Fibroblast of skin of right quadriceps (primary cell): ENCODE measurements around the gene OR2T27.
"Not testable (repeated sequence)": the region's sequence is repeated elsewhere in the genome, so short reads cannot be mapped to it uniquely, and the experiment has no call there.

ENCODE experiments used
- DNase-seq: peaks from one replicate; pipeline ENCODE4 v3.0.0-alpha.2; 2013

Gene OR2T27, protein sequence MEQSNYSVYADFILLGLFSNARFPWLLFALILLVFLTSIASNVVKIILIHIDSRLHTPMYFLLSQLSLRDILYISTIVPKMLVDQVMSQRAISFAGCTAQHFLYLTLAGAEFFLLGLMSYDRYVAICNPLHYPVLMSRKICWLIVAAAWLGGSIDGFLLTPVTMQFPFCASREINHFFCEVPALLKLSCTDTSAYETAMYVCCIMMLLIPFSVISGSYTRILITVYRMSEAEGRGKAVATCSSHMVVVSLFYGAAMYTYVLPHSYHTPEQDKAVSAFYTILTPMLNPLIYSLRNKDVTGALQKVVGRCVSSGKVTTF

DNA sequence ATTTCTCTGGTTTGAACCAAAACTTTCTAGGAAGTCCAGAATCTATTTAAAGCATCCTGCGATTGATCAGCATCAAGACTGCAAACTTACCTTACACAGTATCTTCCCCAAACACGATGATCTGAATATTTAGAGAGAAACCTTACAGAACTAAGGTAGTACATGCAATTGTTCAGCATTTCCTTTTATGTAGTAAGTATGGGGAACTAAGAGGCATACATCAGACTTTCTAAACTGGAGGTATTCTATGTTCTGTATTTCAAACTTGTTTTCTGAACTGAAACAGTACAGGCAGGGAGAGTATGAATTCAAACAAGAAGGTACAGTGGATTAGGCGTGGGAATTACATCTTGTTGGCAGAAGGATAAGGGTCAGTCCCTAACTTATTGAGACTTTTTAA lies at the start of gene OR2T27:
Gene OR2T27 (minus strand): TSS at position 175 of the 400 bp plus-strand sequence. CDS start 4,644 bp downstream, outside the sequence.
- not testable (repeated sequence) for DNase-seq

DNA sequence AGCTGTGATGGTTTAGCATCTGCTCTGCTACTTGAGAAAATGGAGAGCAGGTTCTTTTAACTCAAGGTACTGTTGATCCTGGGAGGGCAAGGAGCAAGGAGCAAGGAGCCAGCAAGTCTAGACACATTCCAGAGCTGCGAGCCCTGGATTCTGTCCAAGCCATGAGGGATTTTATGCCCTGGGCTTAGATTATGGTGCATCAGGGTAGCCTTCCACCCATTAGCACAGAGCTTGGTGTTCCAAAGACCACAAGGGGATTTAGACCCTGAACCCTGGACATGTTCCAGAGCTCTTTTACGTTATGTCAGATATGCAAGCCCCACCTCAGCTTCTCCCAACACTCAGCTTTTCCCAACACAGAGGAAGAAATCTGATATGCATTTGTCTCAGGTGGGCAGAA lies 49.3 kb upstream of the OR2T27 start:
- DNase-seq = no peak

DNA sequence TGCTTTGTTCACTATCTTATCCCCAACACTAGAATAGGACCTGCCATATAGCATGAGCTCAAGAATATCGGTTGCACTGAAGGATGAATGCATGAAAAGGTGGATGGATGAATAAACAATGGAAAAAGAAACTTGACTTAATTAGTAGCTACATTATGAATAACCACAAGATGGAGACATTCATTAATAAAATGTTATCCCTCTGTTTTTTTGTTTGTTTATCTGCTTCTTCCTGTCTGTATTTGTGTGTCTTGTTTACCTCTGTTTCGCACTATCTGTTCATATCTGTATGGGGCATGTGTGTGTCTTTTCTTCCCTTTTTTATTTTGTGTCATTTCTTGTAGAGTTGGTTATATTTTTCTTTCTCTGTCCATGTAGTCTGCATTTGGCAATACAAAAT lies 48.3 kb upstream of the OR2T27 start:
- DNase-seq = no peak

- no peak for DNase-seq
These were observed 47.4 kb upstream of the OR2T27 start, which contains the start of gene OR14I1 for GRCh38 chr1:248702714-248703113. TSS of gene OR14I1 (minus strand) at chr1:248702766.

DNA sequence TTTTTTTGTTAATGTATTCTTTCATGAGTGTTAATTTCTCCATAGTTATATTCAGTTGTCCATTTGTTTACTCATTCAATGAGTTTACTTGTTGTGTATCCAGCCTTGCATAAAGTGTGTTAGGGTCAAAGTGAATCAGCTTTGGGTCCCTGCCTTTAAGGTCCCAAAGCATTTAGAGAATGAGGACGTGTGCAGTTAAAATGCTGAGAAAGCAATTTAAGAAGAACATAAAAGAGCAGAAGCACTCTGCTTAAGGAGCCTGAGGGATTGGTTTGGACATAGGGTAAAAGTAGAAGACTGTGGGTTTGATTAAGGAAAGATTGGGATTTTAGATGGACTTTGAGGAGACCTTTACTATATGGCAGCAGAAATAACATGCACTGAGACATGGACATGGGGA lies 43.8 kb upstream of the OR2T27 start:
- DNase-seq = no peak

DNA sequence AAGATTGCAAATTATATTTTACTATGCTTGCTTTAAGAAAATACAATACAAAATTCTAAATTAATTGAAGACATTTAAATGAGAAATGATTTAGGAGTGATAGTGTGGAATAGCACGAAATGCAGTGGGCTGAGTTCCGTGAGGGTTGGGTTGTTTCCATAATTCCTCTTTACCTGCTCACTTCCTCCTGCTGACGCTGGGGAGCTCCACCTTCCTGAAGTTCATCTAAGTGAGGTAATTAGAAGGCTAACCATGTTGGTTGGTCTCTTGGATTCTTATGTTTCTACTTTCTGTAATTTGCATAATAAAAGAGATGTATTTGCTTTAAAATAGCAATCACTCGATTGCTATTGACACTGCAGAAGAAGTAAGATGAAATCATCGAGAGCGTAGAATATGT lies 42.6 kb upstream of the OR2T27 start:
- DNase-seq = no peak

- no peak for DNase-seq
These were observed 41.4 kb upstream of the OR2T27 start for GRCh38 chr1:248696774-248697173.

GRCh38 chr1:248696261-248696660 lies 40.9 kb upstream of the OR2T27 start:
- no peak for DNase-seq

GRCh38 chr1:248695451-248696132 lies 40.3 kb upstream of the OR2T27 start:
- DNase-seq = no peak

DNA sequence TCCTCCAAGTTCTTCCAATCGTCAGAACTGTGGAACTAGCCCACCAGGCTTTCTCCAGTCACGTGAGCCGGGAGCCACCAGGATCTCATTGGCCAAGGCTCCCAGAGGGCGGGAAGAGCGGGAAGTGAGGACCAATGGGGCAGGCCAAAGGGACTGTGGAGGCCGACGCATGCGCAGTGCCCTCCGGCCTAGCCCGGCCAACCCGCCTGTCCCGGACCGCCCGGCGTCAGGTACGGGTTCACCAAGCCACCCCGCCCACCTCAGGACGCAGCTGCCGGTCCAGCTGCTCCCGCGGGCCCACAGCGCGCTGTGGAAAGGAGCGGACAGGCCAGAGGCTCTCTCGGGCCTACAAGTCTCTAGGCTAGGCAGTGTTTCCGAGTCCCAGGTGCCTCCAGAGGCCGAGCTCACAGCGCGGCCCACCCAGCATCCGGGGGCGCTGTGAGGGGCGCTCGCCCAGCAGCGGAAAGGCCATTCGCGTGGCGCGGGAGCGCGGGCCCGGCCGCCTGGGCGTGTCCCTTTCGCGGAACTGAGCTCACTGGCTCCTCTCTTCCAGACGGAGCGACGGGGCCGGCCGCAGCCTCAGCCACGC lies 36.3 kb upstream of the OR2T27 start:
- no peak for DNase-seq

GRCh38 chr1:248688527-248689298 lies 33.4 kb upstream of the OR2T27 start:
- no peak for DNase-seq

DNA sequence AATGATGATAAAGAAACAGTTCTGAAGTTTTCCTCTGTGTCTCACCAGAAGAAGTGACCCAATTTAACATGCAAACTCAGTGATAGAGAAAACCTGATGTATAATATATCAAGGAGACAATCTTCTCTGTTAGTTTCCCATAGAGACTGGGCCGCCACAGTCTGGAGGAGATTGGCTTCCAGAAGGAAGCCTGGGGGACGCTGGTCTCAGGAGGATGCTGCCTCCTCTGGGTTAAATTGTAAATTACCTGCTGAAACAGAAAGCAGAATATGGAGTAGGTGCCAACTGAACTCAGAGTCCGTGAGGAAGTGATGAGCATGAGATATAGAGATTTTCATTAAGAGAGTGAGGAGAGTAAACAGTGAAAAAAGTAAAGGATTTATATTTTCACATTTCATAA lies 31.5 kb upstream of the OR2T27 start:
- no peak for DNase-seq

DNA sequence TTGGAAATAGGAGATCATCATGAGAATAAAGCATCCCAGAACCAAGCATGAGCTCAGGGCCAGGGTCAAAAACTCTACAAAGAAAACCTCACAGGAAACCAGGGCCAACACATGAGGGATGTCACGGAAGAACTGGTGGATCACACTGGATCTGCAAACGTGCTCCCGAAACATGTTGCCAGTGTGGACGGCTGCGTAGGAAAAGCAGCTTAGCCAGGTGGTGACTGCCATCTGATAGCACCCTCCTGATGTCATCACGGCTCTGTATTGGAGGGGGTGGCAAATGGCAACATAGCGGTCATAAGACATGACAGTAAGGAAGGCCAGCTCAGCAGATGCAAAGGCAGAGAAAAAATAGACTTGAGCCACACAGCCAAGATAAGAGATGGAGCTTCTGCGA lies 26.3 kb upstream of the OR2T27 start:
- DNase-seq = no peak

- DNase-seq = no peak
These were observed 14.7 kb upstream of the OR2T27 start for GRCh38 chr1:248670003-248670402.

DNA sequence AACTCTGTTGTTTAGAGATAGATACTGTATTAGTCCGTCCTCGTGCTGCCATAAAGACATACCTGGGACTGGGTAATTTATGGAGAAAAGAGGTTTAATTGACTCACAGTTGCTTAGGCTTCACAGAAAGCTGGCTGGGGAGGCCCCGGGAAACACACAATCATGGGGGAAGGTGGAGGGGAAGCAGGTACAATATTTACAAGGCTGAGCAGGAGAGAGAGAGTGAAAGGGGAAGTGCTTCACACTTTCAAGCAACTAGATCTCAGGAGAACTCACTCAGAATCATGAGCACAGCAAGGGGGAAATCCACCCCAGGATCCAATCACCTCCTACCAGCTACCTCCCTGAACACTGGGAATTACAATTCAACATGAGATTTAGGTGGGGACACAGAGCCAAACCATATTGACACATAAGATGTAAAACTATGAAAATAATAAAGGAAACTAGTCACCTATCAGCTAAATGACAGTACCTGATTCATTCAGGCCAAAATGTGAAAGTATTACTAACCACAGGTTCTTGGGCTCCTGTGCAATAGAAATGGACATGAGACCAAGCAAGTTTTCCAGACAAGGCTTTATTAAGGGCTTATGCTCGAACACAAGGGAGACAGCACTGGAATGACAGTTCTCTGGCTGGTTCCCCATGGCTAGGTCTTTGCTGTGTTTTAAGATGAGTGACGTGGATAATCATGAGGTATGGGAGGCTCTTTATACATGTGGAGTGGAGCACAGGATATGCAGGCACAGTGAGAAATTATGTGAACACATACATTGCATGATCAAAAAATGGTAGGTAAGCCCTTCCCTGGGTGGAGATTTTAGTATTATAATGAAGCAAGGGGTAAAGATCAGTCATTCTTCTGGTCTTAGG lies 8.4 kb upstream of the OR2T27 start:
- not testable (repeated sequence) for DNase-seq

DNA sequence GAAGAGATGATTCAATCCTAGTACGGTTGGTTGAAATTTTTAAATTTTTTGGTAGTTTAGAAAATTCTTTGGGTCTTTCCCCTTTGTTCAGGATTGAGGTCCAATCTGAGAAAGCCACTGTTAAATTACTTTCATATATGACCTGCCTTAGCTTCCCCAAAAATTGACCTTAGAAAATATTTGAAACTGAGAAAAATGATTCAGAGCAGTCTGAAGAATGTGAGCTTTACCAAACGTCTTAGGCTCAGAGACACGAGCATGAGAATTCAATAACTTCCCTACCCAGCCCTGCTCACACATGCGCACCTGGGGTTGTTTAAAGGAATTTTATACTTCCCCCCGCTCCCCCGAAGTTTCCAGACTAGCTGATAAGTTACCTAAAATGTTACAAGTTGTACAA lies 1.5 kb upstream of the OR2T27 start:
- DNase-seq = not testable (repeated sequence)

DNA sequence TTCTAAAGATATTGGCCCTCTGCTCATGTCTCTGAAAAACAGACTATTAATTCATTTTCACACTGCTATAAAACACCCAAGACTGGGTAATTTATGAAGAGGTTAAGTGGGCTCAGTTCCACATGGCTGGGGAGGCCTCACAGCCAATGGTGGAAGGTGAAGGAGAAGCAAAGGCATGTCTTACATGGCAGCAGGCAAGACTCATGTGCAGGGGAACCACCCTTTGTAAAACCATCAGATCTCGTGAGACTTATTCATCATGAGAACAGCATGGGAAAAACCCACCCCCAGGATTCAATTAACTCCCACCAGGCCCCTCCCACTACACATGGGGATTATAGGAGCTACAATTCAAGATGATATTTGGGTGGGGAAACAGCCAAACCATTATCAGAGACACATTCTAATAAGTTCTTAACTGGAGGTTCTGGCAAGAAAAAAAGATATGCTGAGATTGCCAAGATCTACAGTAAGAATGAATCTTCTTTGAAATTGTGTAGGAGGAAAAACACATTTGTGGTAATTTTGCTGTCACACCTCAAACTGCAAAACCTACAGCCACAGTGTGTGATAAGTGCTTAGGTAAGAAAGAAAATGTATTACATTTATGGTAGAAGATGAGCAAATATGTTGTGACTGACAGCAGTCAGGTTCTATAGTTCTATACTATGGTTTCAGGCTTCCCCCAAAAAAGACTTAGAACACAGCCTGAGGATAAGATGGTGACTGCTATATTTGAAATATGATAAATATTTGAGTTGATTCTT lies 6.4 kb downstream of the OR2T27 start:
- DNase-seq = not testable (repeated sequence)

GRCh38 chr1:248645178-248645577 lies 10.2 kb downstream of the OR2T27 start, which contains the start of gene OR2T35:
TSS of gene OR2T35 (minus strand) at chr1:248645278. CDS start at chr1:248639258, 6,020 bp downstream.
- DNase-seq = not testable (repeated sequence)

DNA sequence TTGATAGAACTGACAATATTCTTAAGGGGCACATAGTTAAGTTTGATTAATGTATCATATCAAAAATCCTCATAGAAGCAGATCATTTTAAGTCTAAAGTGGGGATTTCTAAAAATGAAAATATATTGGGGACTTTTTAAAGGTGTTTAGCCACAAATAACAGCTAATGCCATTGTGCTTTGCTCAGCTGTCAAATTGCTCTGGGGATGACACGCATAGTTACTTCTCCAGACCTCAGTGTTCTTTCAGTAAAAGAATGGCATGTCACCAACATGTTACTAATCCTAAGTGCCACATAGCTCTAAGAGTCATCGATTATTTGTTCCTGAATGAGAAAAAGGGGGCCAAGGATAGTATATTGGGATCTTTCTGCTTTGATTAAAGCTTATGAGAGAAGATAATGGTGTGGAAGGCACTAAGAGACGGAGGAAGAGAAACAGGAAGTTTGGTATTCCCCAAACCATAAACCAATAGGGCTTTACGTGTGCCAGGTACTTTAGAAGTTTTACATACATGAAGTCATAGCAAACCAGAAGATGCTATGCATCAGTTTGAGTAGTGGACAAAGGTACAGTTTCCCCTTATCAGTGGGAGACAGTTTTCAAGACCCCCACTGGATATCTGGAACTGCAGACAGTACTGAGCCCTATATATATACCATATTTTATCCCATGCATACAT lies 12.2 kb downstream of the OR2T27 start:
- DNase-seq = not testable (repeated sequence)

GRCh38 chr1:248641583-248641982 lies 13.7 kb downstream of the OR2T27 start:
- DNase-seq = not testable (repeated sequence)

- DNase-seq = not testable (repeated sequence)
These were observed 14.4 kb downstream of the OR2T27 start for GRCh38 chr1:248640906-248641305.
